GM18858 (cell line): ENCODE data around the gene RBSN.
A peak's percentile ranks its signal among the peaks of the same experiment; 100 is the strongest.

Experiments used
- ATAC-seq: cut with Tn5 transposase; IDR thresholded peaks from one replicate; pipeline ENCODE4 v1.9.1; 2021; ENCODE audit not compliant: unreplicated experiment

RBSN gene

GRCh38 chr3:15063238-15063637 lies 35.7 kb downstream of the RBSN start:
- ATAC-seq, result no peak

GRCh38 chr3:15060029-15060428 lies 38.9 kb downstream of the RBSN start:
- ATAC-seq, result no peak

DNA sequence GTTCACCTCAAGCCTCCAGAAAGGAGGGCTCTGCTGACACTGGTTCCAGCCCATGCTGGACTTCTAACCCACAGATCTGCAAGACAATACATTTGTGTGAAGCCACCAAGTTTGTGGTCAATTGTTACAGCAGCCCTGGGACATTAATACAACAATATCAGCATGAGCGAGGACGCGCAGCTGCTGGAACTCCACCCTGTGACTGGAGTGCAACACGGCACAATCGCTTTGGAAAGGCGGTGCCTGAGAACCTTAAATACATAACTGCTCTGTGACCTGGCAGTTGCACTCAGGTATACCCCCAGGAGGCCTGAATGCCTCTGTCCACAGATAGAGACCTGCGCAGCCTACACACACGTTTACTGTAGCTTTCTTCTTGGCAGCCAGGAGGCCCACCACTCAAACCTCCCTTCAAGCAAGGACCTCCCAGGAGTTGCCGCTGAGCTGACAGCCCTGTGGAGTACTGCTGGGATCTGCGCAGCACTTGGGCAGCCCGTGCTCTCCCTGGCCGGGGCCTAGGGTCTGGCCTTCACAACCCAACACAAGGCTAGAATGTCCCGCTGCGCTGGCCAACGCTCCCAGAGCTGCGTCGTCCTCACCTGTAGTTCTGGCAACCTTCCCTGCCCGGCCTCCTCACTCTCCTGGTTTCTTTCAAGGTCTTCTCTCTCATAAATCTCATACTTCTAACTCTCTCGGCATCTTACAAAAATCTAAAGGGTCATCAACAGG lies 42.1 kb downstream of the RBSN start:
- ATAC-seq, result no peak

- no peak for ATAC-seq
Measured at GRCh38 chr3:15055019-15055557, 43.9 kb downstream of the RBSN start.

- no peak for ATAC-seq
Measured at GRCh38 chr3:15053541-15053940, 45.4 kb downstream of the RBSN start.

DNA sequence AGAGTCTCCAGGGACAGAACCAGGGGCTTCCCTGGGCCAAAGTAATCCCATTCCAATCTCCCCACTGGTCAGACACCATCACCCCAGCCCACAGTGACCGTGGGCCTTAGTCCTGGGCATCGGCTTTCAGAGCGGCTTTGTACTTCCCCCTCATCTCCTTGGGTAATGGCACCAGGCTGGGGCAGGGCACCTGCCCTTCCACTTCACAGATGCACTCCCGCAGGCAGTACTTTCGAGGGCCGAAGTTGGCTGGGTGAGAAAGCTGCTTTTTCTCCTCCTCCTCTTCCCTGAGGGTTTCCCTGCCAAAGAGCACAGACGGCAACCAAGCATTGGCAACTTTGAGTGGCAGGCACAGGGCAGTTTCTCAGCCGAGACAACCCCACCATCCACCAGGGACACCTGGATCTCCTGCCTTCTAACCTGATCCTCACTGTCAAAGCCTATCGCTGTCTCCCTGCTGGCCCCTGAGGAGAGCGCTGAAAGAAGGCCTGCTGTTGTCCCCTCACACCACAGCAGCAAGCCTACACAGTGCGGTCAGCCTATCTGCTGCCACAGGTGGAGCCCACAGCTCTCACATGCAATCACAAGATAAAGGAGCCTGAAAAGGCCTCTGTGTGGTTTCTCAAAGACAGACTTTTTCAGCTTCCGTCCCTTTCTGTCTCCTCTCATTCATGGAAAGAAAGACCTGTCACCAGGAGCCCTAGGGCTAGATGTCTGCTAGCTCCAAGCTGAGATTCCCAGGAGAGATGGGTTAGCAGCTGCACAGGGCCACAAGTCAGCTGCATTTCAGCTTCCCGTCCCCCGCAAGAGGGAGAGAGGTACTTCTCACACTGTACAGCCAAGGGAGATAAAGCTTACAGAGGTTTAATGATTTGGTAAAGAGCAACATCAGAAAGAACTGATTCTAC lies 46.4 kb downstream of the RBSN start:
- ATAC-seq, result no peak

DNA sequence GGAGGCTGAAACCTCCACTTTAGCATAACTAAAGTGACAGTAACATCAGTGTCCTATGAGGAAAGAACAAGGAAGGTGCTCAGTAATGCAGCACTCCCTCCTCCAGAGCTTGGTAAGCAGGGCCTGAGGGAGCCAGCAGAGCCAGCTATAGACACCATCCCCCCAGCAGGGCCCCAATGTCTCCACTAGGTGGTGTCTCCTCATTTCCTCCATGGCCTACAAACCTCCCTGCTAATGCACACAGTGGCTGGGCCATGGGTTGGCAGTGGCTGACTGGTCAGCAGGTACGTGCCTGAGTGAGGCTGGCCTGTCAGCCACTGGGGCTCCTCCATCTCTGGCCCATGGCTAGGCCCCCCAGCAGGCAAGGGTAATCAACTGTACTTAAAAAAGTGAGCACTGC lies 47.4 kb downstream of the RBSN start:
- ATAC-seq, result no peak

DNA sequence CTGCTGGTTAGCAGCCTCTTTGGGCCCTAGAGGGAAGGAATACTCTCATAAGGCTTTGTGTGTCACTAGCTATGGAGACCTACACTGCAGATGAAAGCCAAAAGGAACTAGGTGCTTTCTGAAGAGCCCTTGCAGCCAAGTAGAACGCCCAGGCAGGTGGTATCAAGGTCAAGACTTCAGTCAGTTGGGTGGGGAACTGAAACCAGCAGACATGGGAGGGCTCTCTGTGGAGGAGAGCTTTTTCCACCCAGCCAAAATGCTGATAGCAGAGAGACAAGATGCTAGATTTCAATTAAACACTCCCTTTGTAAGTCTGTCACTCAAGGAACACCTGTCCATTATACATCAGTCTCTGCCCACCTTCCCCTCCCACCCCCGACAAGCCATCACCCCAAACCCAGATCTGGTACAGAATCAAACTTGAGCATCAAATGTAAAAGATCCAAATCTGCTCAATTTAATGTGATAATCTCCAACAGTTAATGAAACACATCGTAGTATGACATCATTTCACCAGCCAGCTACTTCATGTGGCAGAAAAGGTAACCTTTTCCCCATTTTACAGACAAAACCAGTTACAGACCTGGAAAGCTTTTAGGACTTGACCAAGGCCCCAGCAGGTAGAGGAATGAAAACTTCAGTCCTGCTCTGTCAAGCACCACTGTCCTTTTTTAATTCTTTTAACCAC lies 48.4 kb downstream of the RBSN start:
- peak; percentile 81 for ATAC-seq

DNA sequence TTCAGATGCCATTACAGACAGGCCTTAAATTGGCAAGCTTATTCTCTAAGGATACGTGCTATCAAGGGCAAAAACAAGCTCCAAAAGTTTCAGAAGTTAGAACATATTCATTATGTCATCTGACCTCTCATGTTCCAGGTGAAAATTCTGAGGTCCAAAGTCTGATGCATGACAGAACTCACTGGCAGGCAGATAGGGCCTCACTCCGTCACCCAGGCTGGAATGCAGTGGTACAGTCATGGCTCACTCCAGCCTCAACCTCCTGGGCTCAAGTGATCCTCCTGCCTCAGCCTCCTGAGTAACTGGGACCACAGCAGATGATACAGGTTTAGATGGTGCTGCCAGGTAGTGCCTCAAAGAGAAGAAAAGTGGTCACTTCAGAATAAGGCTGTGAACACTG lies 49.4 kb downstream of the RBSN start:
- no peak for ATAC-seq

DNA sequence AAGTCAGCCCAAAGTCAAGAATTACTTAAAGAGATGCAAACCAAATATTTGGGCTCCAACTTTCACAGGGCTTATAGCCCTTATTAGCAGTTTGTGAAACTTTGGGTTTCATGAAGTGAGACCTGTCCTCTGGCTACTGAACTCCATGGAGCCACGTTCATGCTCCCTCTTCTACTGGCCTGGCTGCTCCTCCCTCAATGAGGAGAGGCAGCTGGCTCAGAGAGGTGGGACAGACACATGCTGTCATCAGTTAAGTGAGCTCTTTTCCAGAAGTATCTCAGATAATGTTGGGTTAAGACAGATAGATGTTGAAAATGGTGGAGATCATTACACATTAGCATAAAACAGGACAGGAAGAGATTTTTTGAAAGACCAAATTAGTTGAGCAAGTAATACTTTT lies 53.3 kb downstream of the RBSN start:
- ATAC-seq, result no peak

GRCh38 chr3:15044326-15044725 lies 54.6 kb downstream of the RBSN start:
- no peak for ATAC-seq

DNA sequence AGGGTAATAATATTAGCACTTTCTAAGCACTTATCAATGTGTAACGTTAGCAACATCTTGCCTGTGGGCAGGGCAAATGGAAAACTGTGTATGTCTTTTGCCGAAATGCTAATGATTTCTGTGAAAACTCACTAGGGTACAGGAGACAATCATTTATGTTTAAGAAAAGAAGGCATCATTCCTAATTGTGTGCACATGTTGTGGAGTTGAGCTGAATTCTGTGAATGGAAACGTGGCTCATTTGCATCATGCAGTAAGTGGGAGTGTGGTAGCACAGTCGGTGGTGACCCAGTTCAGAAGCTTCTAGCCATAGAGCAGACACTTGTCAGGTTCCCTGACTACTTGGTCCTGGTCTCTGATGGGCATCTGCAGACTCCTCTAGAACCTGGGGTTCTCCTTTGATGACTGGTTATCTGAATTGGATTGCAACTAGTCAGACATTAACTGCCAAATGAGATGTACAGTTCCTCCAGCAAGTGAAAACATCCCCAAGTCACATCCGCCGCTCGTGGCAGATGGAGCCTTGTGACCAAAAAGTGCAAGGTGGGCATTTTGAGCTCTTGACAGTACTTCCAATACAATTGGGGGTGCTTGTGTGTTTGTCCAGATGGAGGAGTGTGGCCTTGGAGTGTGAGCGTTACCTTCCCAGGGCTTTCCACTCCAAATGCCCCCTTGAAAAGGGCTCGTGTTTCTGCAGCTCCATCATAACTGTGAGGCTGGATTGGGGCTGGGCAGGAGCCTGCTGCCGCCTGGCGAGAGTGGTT lies 55.4 kb downstream of the RBSN start:
- ATAC-seq, result no peak

DNA sequence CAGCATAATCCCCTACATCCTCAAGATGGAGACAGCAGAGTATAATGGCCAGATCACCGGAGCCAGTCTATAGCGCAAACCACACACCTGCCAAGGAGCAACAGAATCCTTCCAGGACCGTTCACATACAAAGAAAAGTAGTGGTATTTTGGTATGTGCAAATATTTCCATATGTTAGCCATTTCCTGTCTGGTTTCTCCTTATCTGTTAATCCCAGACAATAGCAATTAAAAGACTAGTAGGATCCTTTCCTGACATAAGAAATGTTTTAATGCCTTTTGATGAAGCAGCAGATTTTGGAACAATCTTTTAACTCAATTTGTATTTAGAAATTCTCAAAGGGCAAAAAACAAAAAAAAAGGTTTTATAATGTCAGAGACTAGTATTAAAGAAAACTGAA lies 56.0 kb downstream of the RBSN start:
- ATAC-seq, result no peak

- no peak for ATAC-seq
Measured at GRCh38 chr3:15041950-15042349, 57.0 kb downstream of the RBSN start.

DNA sequence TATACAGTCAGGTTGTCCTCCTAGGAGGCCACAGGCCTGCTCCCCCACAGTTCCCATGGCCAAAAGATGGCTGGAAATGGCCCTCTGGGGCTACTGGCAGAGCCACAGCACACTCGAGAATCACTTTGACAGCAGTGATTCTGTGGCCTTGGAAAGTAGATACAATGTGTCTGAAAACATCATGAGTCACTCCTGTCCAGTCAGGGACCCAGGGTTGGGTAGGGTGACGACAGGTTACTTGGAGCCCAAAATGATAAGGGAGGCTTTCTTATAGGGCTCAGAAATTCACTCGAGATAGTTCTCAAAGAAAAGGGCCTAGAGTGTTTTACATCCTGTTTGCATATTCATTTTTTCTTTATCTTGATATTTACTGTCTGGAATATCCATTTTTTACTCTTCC lies 58.1 kb downstream of the RBSN start:
- ATAC-seq, result no peak

GRCh38 chr3:15038306-15038705 lies 60.6 kb downstream of the RBSN start:
- no peak for ATAC-seq

- ATAC-seq, result no peak
Measured at GRCh38 chr3:15033103-15033502, 65.8 kb downstream of the RBSN start.

DNA sequence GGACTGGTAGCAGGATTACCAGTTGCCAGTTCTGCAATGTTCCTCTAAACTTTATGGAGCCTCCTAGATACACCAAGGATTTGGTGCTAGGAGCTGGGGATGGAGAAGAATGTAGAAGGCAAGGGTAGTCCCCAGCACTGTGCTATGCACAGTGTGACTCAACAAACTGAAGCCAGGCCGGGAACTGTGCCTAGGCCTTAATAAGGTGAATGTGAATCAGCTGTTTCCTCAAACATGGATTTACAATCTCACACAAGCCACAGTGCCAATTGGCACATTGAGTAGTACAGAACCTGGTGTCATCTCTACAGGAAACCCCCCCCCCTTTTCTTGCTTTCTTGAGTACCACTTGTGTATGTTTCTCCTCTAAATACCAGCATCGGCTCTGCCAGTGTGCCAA lies 66.3 kb downstream of the RBSN start:
- no peak for ATAC-seq

GRCh38 chr3:15029625-15030024 lies 69.3 kb downstream of the RBSN start:
- no peak for ATAC-seq

GRCh38 chr3:15023719-15024118 lies 75.2 kb downstream of the RBSN start:
- no peak for ATAC-seq

- no peak for ATAC-seq
Measured at GRCh38 chr3:15023249-15023648, 75.7 kb downstream of the RBSN start.
